GM19193 (cell line): Measurements from ENCODE around the gene NUDT22.

Source experiments
- POLR2A ChIP-seq: IDR thresholded peaks from 4 replicates; pipeline ENCODE4 v1.6.1; 2011; ENCODE audit not compliant: insufficient read depth, insufficient read length; ENCODE audit errors: extremely low read depth

The NUDT22 gene

GRCh38 chr11:64276653-64277431 lies 50.8 kb downstream of the NUDT22 start:
- no peak for TF ChIP-seq POLR2A

- TF ChIP-seq POLR2A: no peak
Observed at GRCh38 chr11:64278576-64279190, 52.6 kb downstream of the NUDT22 start.
